ENCODE results near the gene TANGO2. TPM values are rescaled to one million over a fixed set of nuclear protein-coding genes. Genes with fewer than 3 reads are reported as not detected.

The TANGO2 gene
- total and polyA plus RNA-seq, 2 donors (not counting 1 experiment from before 2014, with no cell fraction given): 75.5 to 75.6 TPM

DNA sequence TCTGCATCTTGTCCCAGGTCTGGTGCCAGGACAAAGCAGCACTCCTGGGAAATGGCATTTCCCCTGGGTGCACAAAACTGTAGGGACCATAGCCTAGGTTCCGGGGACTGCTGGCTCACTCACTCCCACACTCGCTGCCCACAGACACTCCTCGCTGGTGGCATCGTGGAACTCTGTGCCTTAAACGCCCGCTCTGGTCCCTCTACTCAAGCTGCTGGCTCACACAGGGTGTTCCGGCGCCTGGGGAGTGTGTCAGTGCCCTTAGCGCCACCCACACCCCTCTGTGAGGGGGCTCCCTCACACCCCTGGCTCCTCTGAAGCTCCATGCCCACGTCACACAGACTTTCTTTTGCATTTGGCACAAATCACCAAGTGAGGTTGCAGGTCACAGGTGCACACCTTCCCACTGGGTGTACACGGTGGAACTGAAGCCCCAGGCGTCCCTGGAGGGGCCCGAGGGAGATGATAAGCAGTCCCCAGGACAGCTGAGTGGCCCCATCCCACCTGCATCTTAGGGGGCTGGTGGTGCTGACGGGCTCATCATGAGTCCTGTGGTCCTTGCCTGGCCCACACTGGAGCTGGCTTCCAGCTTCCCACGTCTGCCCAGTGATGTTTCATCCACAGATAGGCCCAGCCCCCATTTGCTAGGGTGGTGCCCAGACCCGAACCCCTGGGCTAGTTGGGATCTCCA lies 35.9 kb downstream of the TANGO2 start:
- H3K79me2 ChIP-seq (ENCODE audit: control insufficient read depth, insufficient read depth, low read length): peaks cover 3% of the 10 kb centered on the region
- CTCF ChIA-PET: no interaction called here

DNA sequence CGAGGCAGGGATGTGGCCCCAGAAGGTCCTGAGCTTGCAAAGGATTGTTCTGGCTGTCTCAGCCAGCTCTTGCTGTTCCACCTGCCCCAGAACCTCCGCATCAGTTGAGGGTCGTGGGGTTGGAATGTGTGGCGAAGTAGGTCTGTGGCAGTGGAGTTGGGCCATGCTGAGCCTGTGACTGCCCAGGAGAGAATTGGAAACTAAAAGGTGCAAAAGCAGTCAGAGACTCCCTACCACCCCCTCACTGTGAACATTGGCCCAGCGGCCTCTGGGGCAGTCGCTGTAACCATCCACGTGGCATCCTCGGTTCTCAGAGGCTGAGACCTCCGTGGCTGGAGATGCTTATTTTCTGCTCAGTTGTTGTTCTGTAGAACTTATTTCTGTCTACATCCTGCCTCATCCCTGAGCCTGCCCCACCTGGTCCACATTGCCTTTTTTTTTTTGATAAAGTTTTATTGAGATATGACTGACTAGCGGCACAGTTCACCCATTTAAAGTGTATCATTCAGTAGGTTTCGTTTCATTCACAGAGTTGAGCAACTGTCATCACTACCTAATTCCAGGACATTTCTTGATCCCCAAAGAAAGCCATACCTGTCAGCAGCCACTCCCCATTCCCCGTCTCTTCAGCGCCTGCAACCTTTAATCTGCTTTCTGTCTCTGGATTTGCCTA lies 36.8 kb downstream of the TANGO2 start:
- no peak for TF ChIP-seq EZH2 (IDR thresholded peaks at IDR 0.05; ENCODE audit: borderline replicate concordance, insufficient read depth, low read depth, low read length, poor library complexity, severe bottlenecking)
- TF ChIP-seq, protein P1, sequence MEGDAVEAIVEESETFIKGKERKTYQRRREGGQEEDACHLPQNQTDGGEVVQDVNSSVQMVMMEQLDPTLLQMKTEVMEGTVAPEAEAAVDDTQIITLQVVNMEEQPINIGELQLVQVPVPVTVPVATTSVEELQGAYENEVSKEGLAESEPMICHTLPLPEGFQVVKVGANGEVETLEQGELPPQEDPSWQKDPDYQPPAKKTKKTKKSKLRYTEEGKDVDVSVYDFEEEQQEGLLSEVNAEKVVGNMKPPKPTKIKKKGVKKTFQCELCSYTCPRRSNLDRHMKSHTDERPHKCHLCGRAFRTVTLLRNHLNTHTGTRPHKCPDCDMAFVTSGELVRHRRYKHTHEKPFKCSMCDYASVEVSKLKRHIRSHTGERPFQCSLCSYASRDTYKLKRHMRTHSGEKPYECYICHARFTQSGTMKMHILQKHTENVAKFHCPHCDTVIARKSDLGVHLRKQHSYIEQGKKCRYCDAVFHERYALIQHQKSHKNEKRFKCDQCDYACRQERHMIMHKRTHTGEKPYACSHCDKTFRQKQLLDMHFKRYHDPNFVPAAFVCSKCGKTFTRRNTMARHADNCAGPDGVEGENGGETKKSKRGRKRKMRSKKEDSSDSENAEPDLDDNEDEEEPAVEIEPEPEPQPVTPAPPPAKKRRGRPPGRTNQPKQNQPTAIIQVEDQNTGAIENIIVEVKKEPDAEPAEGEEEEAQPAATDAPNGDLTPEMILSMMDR (IDR thresholded peaks at IDR 0.05): no peak
- no peaks in the 10 kb centered on the region for H3K27me3 Mint-ChIP-seq
- Histone ChIP-seq H3K9me3 (ENCODE audit: control extremely low read depth in 1 of 3, control insufficient read depth in 2 of 3, insufficient read depth in 1 of 3, low read length in 2 of 3) (no peaks in the 10 kb centered on the region), H3K4me3 (ENCODE audit: control extremely low read depth in 1 of 5, extremely low read depth in 1 of 5, insufficient read depth in 1 of 5, low read depth in 2 of 5, low read length in 4 of 5) (no peak overlapping the region), H3K4me1 (ENCODE audit: control insufficient read depth in 2 of 2, insufficient read depth in 2 of 2, low read length in 2 of 2) (no peaks in the 10 kb centered on the region), H3K9ac (ENCODE audit: low read length) (no peak overlapping the region), H4K20me1 (ENCODE audit: control insufficient read depth, insufficient read depth, low read length, poor library complexity, severe bottlenecking) (peaks cover 23% of the 10 kb centered on the region), H3K79me2 (ENCODE audit: control insufficient read depth, insufficient read depth, low read length) (peaks cover 3% of the 10 kb centered on the region), H3K4me2 (replicated peaks; ENCODE audit: low read depth, low read length, poor library complexity, severe bottlenecking) (no peak overlapping the region), H2AFZ (ENCODE audit: insufficient read depth, low read depth, low read length, poor library complexity, severe bottlenecking) (no peak overlapping the region), H3K27ac (ENCODE audit: low read length in 2 of 2) (no peak overlapping the region), H3K27me3 (replicated peaks in 1 of 4; ENCODE audit: control extremely low read depth in 1 of 4, control insufficient read depth in 3 of 4, insufficient read depth in 4 of 4, low read length in 3 of 4) (no peaks in the 10 kb centered on the region), H3K36me3 (replicated peaks in 1 of 2; ENCODE audit: control extremely low read depth in 1 of 2, control insufficient read depth in 1 of 2, extremely low read depth in 1 of 2, insufficient read depth in 2 of 2, low read length in 1 of 2) (peaks cover 0 to 70% of the 10 kb centered on the region in 2 experiments)
- H3K4me1 Mint-ChIP-seq: no peaks in the 10 kb centered on the region
- intact Hi-C loops (cut with micrococcal nuclease): no loop called here
- ChIA-PET CTCF (no interaction called here), POLR2A (no interaction called here)
- no peak for DNase-seq
- no peaks in the 10 kb centered on the region for H3K9me3 Mint-ChIP-seq (ENCODE audit: insufficient read depth)
- 100% methylated on average over 2 of the region's 13 CpGs for WGBS (ENCODE audit: insufficient coverage)
- H3K27ac Mint-ChIP-seq: no peak overlapping the region
- no peak for ATAC-seq (ENCODE audit: low read depth)
- H3K4me3 Mint-ChIP-seq: no peak overlapping the region

More for the DNA sequence above, 35.9 kb downstream of the TANGO2 start:
- ATAC-seq (ENCODE audit: low read depth) (no peak), DNase-seq (no peak)
- no peak overlapping the region for H3K27ac Mint-ChIP-seq
- Histone ChIP-seq H3K4me3 (ENCODE audit: control extremely low read depth in 1 of 5, extremely low read depth in 1 of 5, insufficient read depth in 1 of 5, low read depth in 2 of 5, low read length in 4 of 5) (no peak overlapping the region), H3K4me1 (ENCODE audit: control insufficient read depth in 2 of 2, insufficient read depth in 2 of 2, low read length in 2 of 2) (no peaks in the 10 kb centered on the region), H4K20me1 (ENCODE audit: control insufficient read depth, insufficient read depth, low read length, poor library complexity, severe bottlenecking) (peaks cover 23% of the 10 kb centered on the region), H3K27ac (ENCODE audit: low read length in 2 of 2) (no peak overlapping the region), H3K9me3 (ENCODE audit: control extremely low read depth in 1 of 3, control insufficient read depth in 2 of 3, insufficient read depth in 1 of 3, low read length in 2 of 3) (no peaks in the 10 kb centered on the region), H3K9ac (ENCODE audit: low read length) (no peak overlapping the region), H3K4me2 (replicated peaks; ENCODE audit: low read depth, low read length, poor library complexity, severe bottlenecking) (no peak overlapping the region), H3K36me3 (replicated peaks in 1 of 2; ENCODE audit: control extremely low read depth in 1 of 2, control insufficient read depth in 1 of 2, extremely low read depth in 1 of 2, insufficient read depth in 2 of 2, low read length in 1 of 2) (peaks cover 0 to 73% of the 10 kb centered on the region in 2 experiments), H3K27me3 (replicated peaks in 1 of 4; ENCODE audit: control extremely low read depth in 1 of 4, control insufficient read depth in 3 of 4, insufficient read depth in 4 of 4, low read length in 3 of 4) (no peaks in the 10 kb centered on the region), H2AFZ (ENCODE audit: insufficient read depth, low read depth, low read length, poor library complexity, severe bottlenecking) (no peak overlapping the region)
- no peaks in the 10 kb centered on the region for H3K27me3 Mint-ChIP-seq
- 94% methylated on average over 16 of the region's 16 CpGs for WGBS (ENCODE audit: insufficient coverage)
- TF ChIP-seq, protein P1 (IDR thresholded peaks at IDR 0.05): no peak
- TF ChIP-seq EZH2 (IDR thresholded peaks at IDR 0.05; ENCODE audit: borderline replicate concordance, insufficient read depth, low read depth, low read length, poor library complexity, severe bottlenecking): no peak
- H3K9me3 Mint-ChIP-seq (ENCODE audit: insufficient read depth): no peaks in the 10 kb centered on the region
- POLR2A ChIA-PET: no interaction called here
- intact Hi-C loops (cut with micrococcal nuclease): no loop called here
- no peaks in the 10 kb centered on the region for H3K4me1 Mint-ChIP-seq
- no peak overlapping the region for H3K4me3 Mint-ChIP-seq

Measured in B cell (primary cell).